K562 (cell line): Measurements from ENCODE around the gene ETV2. TPM values are rescaled to one million over a fixed set of nuclear protein-coding genes. Genes with fewer than 3 reads are reported as not detected.

Experiments
- DLX4 ChIP-seq: fragments of 250-450 bp; sonication (Bioruptor Pico); IDR thresholded peaks from 2 replicates; pipeline ENCODE4 v1.6.1; 2021; ENCODE audit warnings: mild to moderate bottlenecking
- GABPB2 ChIP-seq: fragments of 250-450 bp; sonication (Bioruptor Pico); conservative IDR thresholded peaks from 2 replicates; pipeline ENCODE4 v1.5.1; 2021; ENCODE audit warnings: mild to moderate bottlenecking
- GATAD2A ChIP-seq: fragments of 450-650 bp; IDR thresholded peaks from 2 replicates; pipeline ENCODE4 v1.6.1; 2017
- HDAC3 ChIP-seq: fragments of 450-650 bp; IDR thresholded peaks from 2 replicates; pipeline ENCODE4 v1.6.1; 2018; ENCODE audit warnings: borderline replicate concordance, mild to moderate bottlenecking, moderate library complexity; ENCODE audit not compliant: partially characterized antibody
- IRF2 ChIP-seq: sonication (generic); formaldehyde crosslinking; IDR thresholded peaks from 2 replicates; pipeline ENCODE4 v1.8.1; 2022; ENCODE audit warnings: mild to moderate bottlenecking, missing genetic modification reagents
- MED1 ChIP-seq: sonication (generic); formaldehyde crosslinking; IDR thresholded peaks from 2 replicates; pipeline ENCODE4 v1.8.1; 2023; ENCODE audit warnings: missing genetic modification reagents, borderline replicate concordance
- PCBP2 ChIP-seq: fragments of 200-400 bp; formaldehyde crosslinking; IDR thresholded peaks from 2 replicates; pipeline ENCODE4 v1.6.1; 2018; ENCODE audit warnings: low read length, low read depth, mild to moderate bottlenecking, moderate library complexity; ENCODE audit not compliant: poor library complexity, severe bottlenecking
- RAD51 ChIP-seq: fragments of 450-650 bp; IDR thresholded peaks from 2 replicates; pipeline ENCODE4 v1.7.1; 2016; ENCODE audit warnings: low read depth, mild to moderate bottlenecking, borderline replicate concordance
- RREB1 ChIP-seq: fragments of 250-450 bp; sonication (Bioruptor Pico); IDR thresholded peaks from 2 replicates; pipeline ENCODE4 v1.4.0; 2020
- SMARCB1 ChIP-seq: IDR thresholded peaks from 2 replicates; pipeline ENCODE4 v1.6.1; 2011; ENCODE audit warnings: improper control_type of control experiment, low read depth; ENCODE audit not compliant: insufficient read length
- SNRNP70 ChIP-seq: fragments of 200-400 bp; formaldehyde crosslinking; optimal IDR thresholded peaks from 2 replicates; pipeline ENCODE3; 2017; ENCODE audit warnings: low read depth, low read length
- TCF3 ChIP-seq: sonication (generic); formaldehyde crosslinking; IDR thresholded peaks from 2 replicates; pipeline ENCODE4 v1.4.0; 2020; ENCODE audit warnings: mild to moderate bottlenecking, missing genetic modification reagents
- XRCC5 ChIP-seq: fragments of 200-400 bp; formaldehyde crosslinking; IDR thresholded peaks from 2 replicates; pipeline ENCODE4 v1.6.1; 2017; ENCODE audit warnings: low read depth, mild to moderate bottlenecking, low read length
- ZKSCAN8 ChIP-seq: fragments of 200-800 bp; sonication (Bioruptor generic); IDR thresholded peaks from 2 replicates; pipeline ENCODE4 v1.6.1; 2016; ENCODE audit warnings: missing genetic modification characterization, missing compliant biosample characterization
- ZNF347 ChIP-seq: fragments of 450-650 bp; formaldehyde crosslinking; IDR thresholded peaks from 2 replicates; pipeline ENCODE4 v1.4.0; 2020; ENCODE audit warnings: low read depth, mild to moderate bottlenecking, moderate library complexity
- ZNF354B ChIP-seq: fragments of 250-450 bp; sonication (Bioruptor Pico); IDR thresholded peaks from 2 replicates; pipeline ENCODE4 v1.4.0; 2020
- ZNF444 ChIP-seq: fragments of 250-450 bp; sonication (Bioruptor Pico); IDR thresholded peaks from 2 replicates; pipeline ENCODE4 v1.4.0; 2020; ENCODE audit warnings: mild to moderate bottlenecking, moderate library complexity
- ZNF551 ChIP-seq: fragments of 250-450 bp; sonication (Bioruptor Pico); IDR thresholded peaks from 2 replicates; pipeline ENCODE4 v1.5.0; 2021; ENCODE audit warnings: mild to moderate bottlenecking, moderate library complexity
- ZNF780A ChIP-seq: fragments of 250-450 bp; sonication (Bioruptor Pico); IDR thresholded peaks from 2 replicates; pipeline ENCODE4 v1.5.0; 2021; ENCODE audit warnings: mild to moderate bottlenecking
- polyA plus RNA-seq, 8 experiments: library from polyadenylated mRNA; depleted of rRNA in 4 of 8; stranded (reverse) in 5 of 8; unstranded in 3 of 8; fragments of >200 nt; fragmentation: Nextera tagmentation in 2 of 8; fragmentation: Illumina TruSeq in 1 of 8; extraction: Ambion mirVana in 2 of 8; extraction: Trizol in 1 of 8; gene quantifications; 2 replicates each; pipeline versions ENCODE4 v1.2.1 to v1.2.3, GENCODE V29; 2011 to 2014; ENCODE audit warnings: inconsistent platforms in 1 of 8, missing spikeins in 1 of 8
- total RNA-seq, 7 experiments: library from RNA; depleted of rRNA in 6 of 7; stranded (reverse); fragments of >200 nt in 6 of 7; fragmentation: Illumina TruSeq in 2 of 7; extraction: Trizol in 2 of 7; gene quantifications; 2 replicates each; pipeline versions ENCODE4 v1.2.1 to v1.2.3, GENCODE V29; 2011 to 2021; ENCODE audit warnings: low replicate concordance in 1 of 7
- TF ChIP-seq, protein P1 (sequence below): IDR thresholded peaks from 2 replicates; pipeline ENCODE4 v1.6.1; 2011; ENCODE audit warnings: borderline replicate concordance, low read depth, mild to moderate bottlenecking, moderate library complexity, low read length; ENCODE audit not compliant: insufficient read depth, poor library complexity, severe bottlenecking

ETV2 gene
- total and polyA plus RNA-seq, 9 of the 15 experiments (the other 6 are each of a cell fraction or from before 2014, with no cell fraction given) = 0.11 to 3.7 (median 0.55) TPM

DNA sequence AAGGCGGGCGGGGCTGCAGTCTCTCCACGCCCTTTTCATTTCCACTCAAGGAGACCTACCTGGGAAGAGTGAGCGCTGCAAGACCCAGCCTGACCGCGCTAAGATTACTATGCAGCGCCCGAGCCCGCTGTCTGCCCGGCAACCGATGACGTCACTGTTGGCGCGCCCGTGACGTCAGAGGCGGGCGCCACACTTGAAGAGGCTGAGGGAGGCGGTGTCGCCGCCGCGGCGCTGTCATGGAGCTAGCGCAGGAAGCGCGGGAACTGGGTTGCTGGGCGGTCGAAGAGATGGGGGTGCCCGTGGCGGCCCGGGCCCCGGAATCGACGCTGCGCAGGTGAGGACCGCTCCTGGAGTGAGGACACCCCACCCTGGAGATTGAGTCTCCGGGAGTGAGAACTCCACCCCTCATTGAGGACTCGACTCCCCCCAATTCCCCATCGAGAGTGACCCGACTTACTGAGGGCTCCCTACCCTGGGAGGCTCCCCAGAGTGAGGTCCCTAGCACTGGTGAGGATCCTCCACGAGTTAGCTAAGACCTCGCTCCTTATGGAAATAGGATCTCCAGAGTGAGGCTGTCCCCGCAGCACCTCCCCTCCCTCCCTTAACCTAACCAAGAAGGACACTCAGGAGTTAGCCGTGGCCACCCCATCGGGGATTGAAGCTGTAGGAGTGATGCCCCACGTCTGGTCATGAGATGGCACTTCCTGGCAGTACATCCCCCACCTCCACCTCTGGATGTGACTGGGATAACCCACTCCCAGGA, 28.8 kb upstream of the ETV2 start, which contains the start of gene HAUS5 (continued):
- TF ChIP-seq ZNF444 (no peak), HDAC3 (no peak), XRCC5 (no peak), MED1 (CRISPR knock-in tag) (no peak), DLX4 (CRISPR knock-in tag) (no peak), RREB1 (CRISPR knock-in tag) (peak; percentile 77; the same call in 1 of the 2 replicates), SMARCB1 (no peak), ZNF551 (CRISPR knock-in tag) (no peak), GABPB2 (CRISPR knock-in tag) (peak; percentile 66; the same call in 1 of the 2 replicates), IRF2 (CRISPR knock-in tag) (no peak), ZKSCAN8 (CRISPR knock-in tag) (no peak), ZNF780A (CRISPR knock-in tag) (no peak), RAD51 (no peak), PCBP2 (no peak), GATAD2A (no peak), ZNF347 (no peak), TCF3 (CRISPR knock-in tag) (peak; percentile 36; the same call in 1 of the 2 replicates), SNRNP70 (no peak), ZNF354B (CRISPR knock-in tag) (no peak)
- TF ChIP-seq, protein P1, sequence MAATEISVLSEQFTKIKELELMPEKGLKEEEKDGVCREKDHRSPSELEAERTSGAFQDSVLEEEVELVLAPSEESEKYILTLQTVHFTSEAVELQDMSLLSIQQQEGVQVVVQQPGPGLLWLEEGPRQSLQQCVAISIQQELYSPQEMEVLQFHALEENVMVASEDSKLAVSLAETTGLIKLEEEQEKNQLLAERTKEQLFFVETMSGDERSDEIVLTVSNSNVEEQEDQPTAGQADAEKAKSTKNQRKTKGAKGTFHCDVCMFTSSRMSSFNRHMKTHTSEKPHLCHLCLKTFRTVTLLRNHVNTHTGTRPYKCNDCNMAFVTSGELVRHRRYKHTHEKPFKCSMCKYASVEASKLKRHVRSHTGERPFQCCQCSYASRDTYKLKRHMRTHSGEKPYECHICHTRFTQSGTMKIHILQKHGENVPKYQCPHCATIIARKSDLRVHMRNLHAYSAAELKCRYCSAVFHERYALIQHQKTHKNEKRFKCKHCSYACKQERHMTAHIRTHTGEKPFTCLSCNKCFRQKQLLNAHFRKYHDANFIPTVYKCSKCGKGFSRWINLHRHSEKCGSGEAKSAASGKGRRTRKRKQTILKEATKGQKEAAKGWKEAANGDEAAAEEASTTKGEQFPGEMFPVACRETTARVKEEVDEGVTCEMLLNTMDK = peak; percentile 24
